HepG2 (cell line): ENCODE data around the gene DAAM2.

Experiments used
- EZH2 ChIP-seq: conservative IDR thresholded peaks from 2 replicates; pipeline ENCODE4 v1.6.1; 2012; ENCODE audit warnings: mild to moderate bottlenecking, low read depth, low read length, moderate library complexity
- FOXP1 ChIP-seq, 2 experiments: fragments of 450-650 bp in 1 of 2; IDR thresholded peaks; 2 replicates each; pipeline ENCODE4 v1.6.1; 2017 to 2018; ENCODE audit warnings: antibody characterized with exemption in 1 of 2
- PATZ1 ChIP-seq: sonication (generic); formaldehyde crosslinking; IDR thresholded peaks from 2 replicates; pipeline ENCODE4 v1.4.0; 2020; ENCODE audit warnings: missing genetic modification reagents
- REST ChIP-seq, 2 experiments: IDR thresholded peaks; 2 replicates each; pipeline ENCODE4 v1.6.1; 2011 to 2012; ENCODE audit warnings: low read length in 2 of 2, borderline replicate concordance in 1 of 2, low read depth in 1 of 2, mild to moderate bottlenecking in 1 of 2, moderate library complexity in 1 of 2
- ZBTB43 ChIP-seq: sonication (generic); formaldehyde crosslinking; conservative IDR thresholded peaks from 2 replicates; pipeline ENCODE4 v1.4.0; 2020; ENCODE audit warnings: missing genetic modification reagents
- ZKSCAN1 ChIP-seq: fragments of 150-350 bp; IDR thresholded peaks from 2 replicates; pipeline ENCODE4 v1.6.1; 2014; ENCODE audit warnings: low read length
- ZNF276 ChIP-seq: sonication (generic); formaldehyde crosslinking; IDR thresholded peaks from 2 replicates; pipeline ENCODE4 v1.4.0; 2020; ENCODE audit warnings: mild to moderate bottlenecking, low read depth, missing genetic modification reagents

GRCh38 chr6:39903656-39904055, 111.5 kb downstream of the DAAM2 start:
- TF ChIP-seq ZKSCAN1, result no peak
- no peak for TF ChIP-seq PATZ1 (CRISPR knock-in tag)
- no peak for TF ChIP-seq REST (IDR thresholded peaks at IDR 0.05; ENCODE audit: borderline replicate concordance in 1 of 2, low read depth in 1 of 2, low read length in 2 of 2)
- TF ChIP-seq ZBTB43, result no peak
- no peak for TF ChIP-seq FOXP1 (IDR thresholded peaks at IDR 0.05)
- no peak for TF ChIP-seq FOXP1 (CRISPR knock-in tag; IDR thresholded peaks at IDR 0.05)
- TF ChIP-seq ZNF276 (CRISPR knock-in tag), result no peak
- TF ChIP-seq EZH2, result no peak
